A549 (cell line): ENCODE measurements around the gene SYTL2. TPM values are rescaled to one million over a fixed set of nuclear protein-coding genes. Genes with fewer than 3 reads are reported as not detected.
A peak's percentile ranks its signal among the peaks of the same experiment; 100 is the strongest.

Source experiments
- ATAC-seq, 2 experiments: fragments of 200-7000 bp in 1 of 2; fragments of >200 bp in 1 of 2; cut with Nextera tagmentation in 1 of 2; cut with Tn5 transposase in 1 of 2; 3 replicates each; pipeline versions ENCODE4 v1.8.0 to v1.9.1; 2018 to 2020; ENCODE audit warnings: mild to moderate bottlenecking in 1 of 2, moderate library complexity in 1 of 2
- CTCF ChIA-PET: fragments of 300-600 bp; sonication (Branson Sonifier 250); formaldehyde crosslinking; extraction: SDS; loops from one replicate; lab custom pipeline; 2021; ENCODE audit warnings: antibody characterized with exemption, inconsistent platforms; lab: Yijun Ruan, JAX
- POLR2A ChIA-PET: fragments of 350-600 bp; formaldehyde crosslinking; extraction: SDS; loops from one replicate; lab custom pipeline; 2021; ENCODE audit warnings: antibody characterized with exemption, inconsistent platforms; lab: Yijun Ruan, JAX
- DNase-seq, 2 experiments: peaks; one replicate each; pipeline versions ENCODE4 v3.0.0 to v3.0.0-alpha.2; 2011 to 2016; ENCODE audit warnings: low read depth in 1 of 2, low spot score in 1 of 2
- FAIRE-seq: peaks from 2 replicates; lab custom pipeline; 2011; peaks lifted over from hg19 to GRCh38; lab: Jason Lieb, UNC
- H3K27ac ChIP-seq, 2 experiments: fragments of >200 bp; sonication (Bioruptor Twin); formaldehyde crosslinking; 3 replicates each; pipeline ENCODE4 v1.5.1; 2016 to 2017
- H3K4me1 ChIP-seq: fragments of >200 bp; sonication (Bioruptor Twin); formaldehyde crosslinking; 3 replicates; pipeline ENCODE4 v1.6.1; 2016
- H3K4me2 ChIP-seq: fragments of >200 bp; sonication (Bioruptor Twin); formaldehyde crosslinking; 3 replicates; pipeline ENCODE4 v1.6.1; 2016
- H3K4me3 ChIP-seq: fragments of >200 bp; sonication (Bioruptor Twin); formaldehyde crosslinking; 3 replicates; pipeline ENCODE4 v1.5.1; 2016
- H3K9me3 ChIP-seq: fragments of >200 bp; sonication (Bioruptor Twin); formaldehyde crosslinking; 3 replicates; pipeline ENCODE4 v1.6.1; 2016
- CEBPB ChIP-seq, 2 experiments: fragments of >200 bp in 1 of 2; sonication (Bioruptor Twin) in 1 of 2; formaldehyde crosslinking in 1 of 2; IDR thresholded peaks; 2 replicates each; pipeline ENCODE4 v1.6.1; 2012 to 2016
- CHD4 ChIP-seq: fragments of 200-600 bp; sonication (generic); IDR thresholded peaks from 2 replicates; pipeline ENCODE4 v1.6.1; 2016; ENCODE audit warnings: antibody characterized with exemption, mild to moderate bottlenecking, borderline replicate concordance
- FOSL2 ChIP-seq, 2 experiments: fragments of 450-650 bp in 1 of 2; fragments of >200 bp in 1 of 2; sonication (Bioruptor Twin) in 1 of 2; formaldehyde crosslinking; IDR thresholded peaks; 2 replicates each; pipeline versions ENCODE4 v1.5.0 to v1.6.1; 2016 to 2020; ENCODE audit warnings: mild to moderate bottlenecking in 1 of 2, moderate library complexity in 1 of 2
- FOXS1 ChIP-seq: fragments of 250-450 bp; sonication (Bioruptor Pico); IDR thresholded peaks from 2 replicates; pipeline ENCODE4 v1.5.0; 2020; ENCODE audit warnings: mild to moderate bottlenecking, moderate library complexity
- GATA3 ChIP-seq: IDR thresholded peaks from 2 replicates; pipeline ENCODE4 v1.6.1; 2012; ENCODE audit warnings: borderline replicate concordance
- JUNB ChIP-seq: fragments of >200 bp; sonication (Bioruptor Twin); formaldehyde crosslinking; IDR thresholded peaks from 2 replicates; pipeline ENCODE4 v1.6.1; 2016
- KDM1A ChIP-seq: fragments of 200-600 bp; sonication (generic); IDR thresholded peaks from 2 replicates; pipeline ENCODE4 v1.6.1; 2016; ENCODE audit warnings: low read depth, mild to moderate bottlenecking
- MAFK ChIP-seq: fragments of 450-650 bp; IDR thresholded peaks from 2 replicates; pipeline ENCODE4 v1.6.1; 2014; ENCODE audit not compliant: partially characterized antibody
- NFE2L2 ChIP-seq: fragments of 150-350 bp; conservative IDR thresholded peaks from 2 replicates; pipeline ENCODE4 v1.6.1; 2014; ENCODE audit warnings: low read length
- POLR2A ChIP-seq: IDR thresholded peaks from 2 replicates; pipeline ENCODE4 v1.6.1; 2012; ENCODE audit warnings: mild to moderate bottlenecking, low read length
- RARB ChIP-seq: fragments of 250-450 bp; sonication (Bioruptor Pico); IDR thresholded peaks from 2 replicates; pipeline ENCODE4 v1.8.0; 2021; ENCODE audit warnings: mild to moderate bottlenecking, moderate library complexity
- RCOR1 ChIP-seq: fragments of 150-350 bp; IDR thresholded peaks from 2 replicates; pipeline ENCODE4 v1.6.1; 2014; ENCODE audit warnings: antibody characterized with exemption, low read length, low read depth
- ZC3H11A ChIP-seq: fragments of 450-650 bp; IDR thresholded peaks from 2 replicates; pipeline ENCODE4 v1.6.1; 2014; ENCODE audit warnings: antibody characterized with exemption, mild to moderate bottlenecking
- WGBS: methylation state at CpG from one replicate; pipeline ENCODE4 v1.1.6; 2017; ENCODE audit errors: missing lambda C conversion rate; 5-methylcytosine and 5-hydroxymethylcytosine counted together
- polyA plus RNA-seq, 4 experiments: library from polyadenylated mRNA; depleted of rRNA in 3 of 4; stranded (reverse); fragments of >200 nt; fragmentation: RNase III in 1 of 4; extraction: RNeasy Plus Mini Kit Qiagen cat#74134 plus additional on column Dnase treatment in 1 of 4; gene quantifications; 2 replicates in 3 of 4; 3 replicates in 1 of 4; pipeline ENCODE4 v1.2.3, GENCODE V29; 2011 to 2017
- TF ChIP-seq, protein P1 (sequence below): fragments of 250-450 bp; sonication (Bioruptor Pico); IDR thresholded peaks from 2 replicates; pipeline ENCODE4 v1.5.0; 2020; ENCODE audit warnings: low read depth, mild to moderate bottlenecking, moderate library complexity
- TF ChIP-seq, protein P2 (sequence below): fragments of >200 bp; sonication (Bioruptor Twin); formaldehyde crosslinking; IDR thresholded peaks from 3 replicates; pipeline ENCODE4 v1.5.1; 2016
- TF ChIP-seq, protein P3 (sequence below): fragments of 200-600 bp; sonication (generic); IDR thresholded peaks from 2 replicates; pipeline ENCODE4 v1.6.1; 2016; ENCODE audit warnings: antibody characterized with exemption, mild to moderate bottlenecking, moderate library complexity

Gene SYTL2
- polyA plus RNA-seq, 2 of the 4 experiments (the other 2 are of a cell fraction), result 11.6 to 34.2 TPM

DNA sequence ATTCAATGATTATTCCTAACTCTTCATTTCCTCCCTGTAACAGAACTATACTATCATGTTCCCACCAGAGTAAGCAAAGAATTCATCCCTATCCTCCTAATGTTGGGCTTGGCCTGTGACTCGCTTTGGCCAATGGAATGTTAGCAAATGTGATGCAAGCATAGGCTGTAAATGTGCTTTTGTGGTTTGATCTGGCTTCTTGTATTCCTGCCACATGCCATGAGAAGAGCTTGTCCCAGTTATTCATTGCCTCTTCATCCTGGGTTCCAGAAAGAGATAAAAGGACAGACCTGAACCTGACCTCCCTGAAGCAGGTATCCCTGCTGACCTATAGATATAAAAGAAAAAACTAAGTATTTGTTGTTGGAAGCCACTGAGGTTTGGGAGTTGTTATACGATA lies 51.0 kb downstream of the SYTL2 start:
- 66% methylated on average over 2 of the region's 2 CpGs for WGBS
- TF ChIP-seq ZC3H11A (no peak), FOSL2 (IDR thresholded peaks at IDR 0.05) (no peak), FOSL2 (CRISPR knock-in tag; IDR thresholded peaks at IDR 0.05) (0 out of 2 replicates have a peak, but pooled peaks have one; percentile 29), CEBPB (IDR thresholded peaks at IDR 0.05) (peak in 1 of 2 experiments; percentile 55; a peak in 1 of 4 replicates)
- TF ChIP-seq, all 56 proteins: peak for 2
- FAIRE-seq (peak; percentile 63), ATAC-seq (peak; percentile 28 to 79; a peak in 3 of 6 replicates), DNase-seq (peak in 1 of 2 experiments; percentile 61)
- Histone ChIP-seq H3K4me2 (peak overlapping the region; percentile 48; the same call in 2 of the 3 replicates), H3K9me3 (no peaks in the 10 kb centered on the region), H3K4me1 (peaks cover 24% of the 10 kb centered on the region), H3K4me3 (no peak overlapping the region), H3K27ac (peak overlapping the region; percentile 40 to 42; a peak in 5 of 6 replicates)
- ChIA-PET POLR2A (no interaction called here), CTCF (interaction anchor here (0.5 to 1.3 kb wide), 2 partner anchors 39 to 407 kb away, joined by 3 to 5 read pairs; no protein-coding TSS in a partner anchor)

DNA sequence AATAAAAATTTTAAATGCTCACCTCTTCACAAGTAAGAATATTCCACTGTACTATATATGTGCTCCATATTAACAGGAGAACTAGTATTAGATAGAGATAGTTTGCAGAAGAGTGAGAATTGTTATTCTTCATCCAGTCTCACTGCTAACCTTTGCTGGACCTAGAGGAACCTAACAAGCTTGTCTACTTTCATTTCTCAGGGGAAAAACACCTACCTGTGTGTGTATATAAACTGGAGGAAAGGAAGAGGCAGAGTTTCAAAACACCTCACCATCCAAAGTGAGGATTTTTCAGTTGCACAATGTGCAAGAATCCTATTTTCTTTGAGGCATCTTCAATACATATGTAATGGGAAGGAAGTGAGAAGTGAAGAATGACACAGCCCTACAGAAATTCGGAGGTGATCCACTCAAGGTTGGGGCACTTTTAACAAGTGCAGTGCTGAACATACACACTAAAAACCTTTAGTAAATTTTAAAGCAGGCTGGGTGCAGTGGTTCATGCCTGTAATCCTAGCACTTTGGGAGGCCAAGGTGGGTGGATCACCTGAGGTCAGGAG lies 52.4 kb downstream of the SYTL2 start:
- ATAC-seq, result no peak
- no peak overlapping the region for H3K4me2 ChIP-seq
- H3K4me1 ChIP-seq, result peaks cover 24% of the 10 kb centered on the region
- no peak for FAIRE-seq
- H3K4me3 ChIP-seq, result no peak overlapping the region
- H3K27ac ChIP-seq, result no peak overlapping the region
- no peaks in the 10 kb centered on the region for H3K9me3 ChIP-seq
- CTCF ChIA-PET, result interaction anchor here (1.0 to 1.3 kb wide), 2 partner anchors 20 to 40 kb away, joined by 3 to 5 read pairs; no protein-coding TSS in a partner anchor
- POLR2A ChIA-PET, result no interaction called here
- no peak for DNase-seq
- WGBS, result 93% methylated on average over 1 of the region's 1 CpG
- no peak for TF ChIP-seq KDM1A

DNA sequence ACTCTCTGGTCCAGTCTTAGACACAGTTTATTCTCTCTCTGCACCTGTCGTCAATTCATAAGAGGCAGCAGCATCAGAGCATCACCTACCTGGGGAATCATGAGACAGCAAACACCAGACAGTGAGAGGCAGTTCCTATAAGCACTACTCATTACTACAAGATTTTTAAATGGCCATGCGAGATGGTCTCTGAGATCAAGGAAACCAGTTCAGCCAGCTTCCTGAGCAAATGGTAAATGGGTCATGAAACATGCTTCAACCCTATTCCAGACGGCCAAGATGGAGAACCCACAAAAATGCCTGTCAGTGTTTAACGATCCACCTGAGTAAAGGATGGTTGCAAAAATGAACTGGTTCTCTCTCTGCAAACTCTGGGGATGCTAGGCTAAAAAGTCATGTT lies 52.9 kb downstream of the SYTL2 start:
- 87% methylated on average over 4 of the region's 4 CpGs for WGBS
- no peak overlapping the region for H3K27ac ChIP-seq
- no peak for FAIRE-seq
- H3K4me1 ChIP-seq, result peaks cover 24% of the 10 kb centered on the region
- no peak overlapping the region for H3K4me3 ChIP-seq
- ChIA-PET CTCF (no interaction called here), POLR2A (no interaction called here)
- TF ChIP-seq, protein P1, sequence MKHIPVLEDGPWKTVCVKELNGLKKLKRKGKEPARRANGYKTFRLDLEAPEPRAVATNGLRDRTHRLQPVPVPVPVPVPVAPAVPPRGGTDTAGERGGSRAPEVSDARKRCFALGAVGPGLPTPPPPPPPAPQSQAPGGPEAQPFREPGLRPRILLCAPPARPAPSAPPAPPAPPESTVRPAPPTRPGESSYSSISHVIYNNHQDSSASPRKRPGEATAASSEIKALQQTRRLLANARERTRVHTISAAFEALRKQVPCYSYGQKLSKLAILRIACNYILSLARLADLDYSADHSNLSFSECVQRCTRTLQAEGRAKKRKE (CRISPR knock-in tag), result no peak
- TF ChIP-seq, protein P2, sequence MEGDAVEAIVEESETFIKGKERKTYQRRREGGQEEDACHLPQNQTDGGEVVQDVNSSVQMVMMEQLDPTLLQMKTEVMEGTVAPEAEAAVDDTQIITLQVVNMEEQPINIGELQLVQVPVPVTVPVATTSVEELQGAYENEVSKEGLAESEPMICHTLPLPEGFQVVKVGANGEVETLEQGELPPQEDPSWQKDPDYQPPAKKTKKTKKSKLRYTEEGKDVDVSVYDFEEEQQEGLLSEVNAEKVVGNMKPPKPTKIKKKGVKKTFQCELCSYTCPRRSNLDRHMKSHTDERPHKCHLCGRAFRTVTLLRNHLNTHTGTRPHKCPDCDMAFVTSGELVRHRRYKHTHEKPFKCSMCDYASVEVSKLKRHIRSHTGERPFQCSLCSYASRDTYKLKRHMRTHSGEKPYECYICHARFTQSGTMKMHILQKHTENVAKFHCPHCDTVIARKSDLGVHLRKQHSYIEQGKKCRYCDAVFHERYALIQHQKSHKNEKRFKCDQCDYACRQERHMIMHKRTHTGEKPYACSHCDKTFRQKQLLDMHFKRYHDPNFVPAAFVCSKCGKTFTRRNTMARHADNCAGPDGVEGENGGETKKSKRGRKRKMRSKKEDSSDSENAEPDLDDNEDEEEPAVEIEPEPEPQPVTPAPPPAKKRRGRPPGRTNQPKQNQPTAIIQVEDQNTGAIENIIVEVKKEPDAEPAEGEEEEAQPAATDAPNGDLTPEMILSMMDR, result no peak
- no peak for TF ChIP-seq MAFK
- no peak for TF ChIP-seq ZC3H11A
- TF ChIP-seq, protein P3, sequence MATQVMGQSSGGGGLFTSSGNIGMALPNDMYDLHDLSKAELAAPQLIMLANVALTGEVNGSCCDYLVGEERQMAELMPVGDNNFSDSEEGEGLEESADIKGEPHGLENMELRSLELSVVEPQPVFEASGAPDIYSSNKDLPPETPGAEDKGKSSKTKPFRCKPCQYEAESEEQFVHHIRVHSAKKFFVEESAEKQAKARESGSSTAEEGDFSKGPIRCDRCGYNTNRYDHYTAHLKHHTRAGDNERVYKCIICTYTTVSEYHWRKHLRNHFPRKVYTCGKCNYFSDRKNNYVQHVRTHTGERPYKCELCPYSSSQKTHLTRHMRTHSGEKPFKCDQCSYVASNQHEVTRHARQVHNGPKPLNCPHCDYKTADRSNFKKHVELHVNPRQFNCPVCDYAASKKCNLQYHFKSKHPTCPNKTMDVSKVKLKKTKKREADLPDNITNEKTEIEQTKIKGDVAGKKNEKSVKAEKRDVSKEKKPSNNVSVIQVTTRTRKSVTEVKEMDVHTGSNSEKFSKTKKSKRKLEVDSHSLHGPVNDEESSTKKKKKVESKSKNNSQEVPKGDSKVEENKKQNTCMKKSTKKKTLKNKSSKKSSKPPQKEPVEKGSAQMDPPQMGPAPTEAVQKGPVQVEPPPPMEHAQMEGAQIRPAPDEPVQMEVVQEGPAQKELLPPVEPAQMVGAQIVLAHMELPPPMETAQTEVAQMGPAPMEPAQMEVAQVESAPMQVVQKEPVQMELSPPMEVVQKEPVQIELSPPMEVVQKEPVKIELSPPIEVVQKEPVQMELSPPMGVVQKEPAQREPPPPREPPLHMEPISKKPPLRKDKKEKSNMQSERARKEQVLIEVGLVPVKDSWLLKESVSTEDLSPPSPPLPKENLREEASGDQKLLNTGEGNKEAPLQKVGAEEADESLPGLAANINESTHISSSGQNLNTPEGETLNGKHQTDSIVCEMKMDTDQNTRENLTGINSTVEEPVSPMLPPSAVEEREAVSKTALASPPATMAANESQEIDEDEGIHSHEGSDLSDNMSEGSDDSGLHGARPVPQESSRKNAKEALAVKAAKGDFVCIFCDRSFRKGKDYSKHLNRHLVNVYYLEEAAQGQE, result no peak
- no peak for TF ChIP-seq KDM1A
- no peak for TF ChIP-seq NFE2L2
- TF ChIP-seq RCOR1, result no peak
- TF ChIP-seq FOXS1 (CRISPR knock-in tag), result no peak
- no peak for TF ChIP-seq RARB
- TF ChIP-seq CHD4, result no peak
- TF ChIP-seq CEBPB (IDR thresholded peaks at IDR 0.05), result no peak
- no peak for TF ChIP-seq GATA3
- no peak for TF ChIP-seq POLR2A
- no peak for TF ChIP-seq JUNB
- H3K4me2 ChIP-seq, result no peak overlapping the region
- DNase-seq, result no peak
- no peaks in the 10 kb centered on the region for H3K9me3 ChIP-seq
- no peak for ATAC-seq
